HEK293 (cell line): ENCODE data around the gene CTNNBL1.
A peak's percentile ranks its signal among the peaks of the same experiment; 100 is the strongest.

Experiments used
- CTCF ChIA-PET: fragments of 350-600 bp; formaldehyde crosslinking; extraction: SDS; loops from one replicate; lab custom pipeline; 2021; ENCODE audit warnings: antibody characterized with exemption; lab: Yijun Ruan, JAX
- POLR2A ChIA-PET: fragments of 300-600 bp; formaldehyde crosslinking; extraction: SDS; loops from one replicate; lab custom pipeline; 2020; ENCODE audit warnings: antibody characterized with exemption, inconsistent platforms; lab: Yijun Ruan, JAX
- H3K27ac ChIP-seq: fragments of 200-500 bp; sonication (Bioruptor generic); 2 replicates; pipeline ENCODE4 v1.5.1; 2014; ENCODE audit warnings: low read depth, low read length, control low read depth, inconsistent platforms; ENCODE audit errors: extremely low read depth
- H3K36me3 ChIP-seq, 2 experiments: fragments of 200-500 bp in 1 of 2; sonication (Bioruptor generic) in 1 of 2; 1 replicate in 1 of 2; 2 replicates in 1 of 2; pipeline ENCODE4 v1.5.1; 2014 to 2017; ENCODE audit warnings: inconsistent platforms in 2 of 2, low read length in 2 of 2; ENCODE audit not compliant: control insufficient read depth in 2 of 2, insufficient read depth in 1 of 2
- H3K4me1 ChIP-seq: fragments of 200-500 bp; sonication (Bioruptor generic); 2 replicates; pipeline ENCODE4 v1.5.1; 2014; ENCODE audit warnings: mild to moderate bottlenecking, low read length, inconsistent platforms; ENCODE audit not compliant: control insufficient read depth, insufficient read depth
- H3K4me3 ChIP-seq: 2 replicates; pipeline ENCODE4 v1.5.1; 2011; ENCODE audit warnings: low read depth, mild to moderate bottlenecking, control low read depth, low read length, moderate library complexity
- H3K9me3 ChIP-seq: fragments of 200-500 bp; sonication (Bioruptor generic); 2 replicates; pipeline ENCODE4 v1.5.1; 2014; ENCODE audit warnings: low read depth, low read length, inconsistent platforms; ENCODE audit not compliant: control insufficient read depth, insufficient read depth
- FEZF1 ChIP-seq: fragments of 450-650 bp; formaldehyde crosslinking; IDR thresholded peaks from 2 replicates; pipeline ENCODE4 v1.5.1; 2016; ENCODE audit warnings: missing biosample characterization, missing genetic modification characterization
- GLI2 ChIP-seq: fragments of 450-650 bp; formaldehyde crosslinking; IDR thresholded peaks from 2 replicates; pipeline ENCODE4; 2017; ENCODE audit warnings: missing biosample characterization, missing genetic modification characterization, low read depth, borderline replicate concordance
- GLIS1 ChIP-seq: fragments of 450-650 bp; formaldehyde crosslinking; IDR thresholded peaks from 2 replicates; pipeline ENCODE4 v1.5.1; 2016; ENCODE audit warnings: missing biosample characterization, missing genetic modification characterization
- HOXA7 ChIP-seq: sonication (generic); formaldehyde crosslinking; IDR thresholded peaks from 2 replicates; pipeline ENCODE4 v1.8.1; 2022; ENCODE audit warnings: missing genetic modification reagents, borderline replicate concordance
- IKZF3 ChIP-seq: fragments of 450-650 bp; IDR thresholded peaks from 2 replicates; pipeline ENCODE4 v1.5.0; 2018; ENCODE audit warnings: missing biosample characterization, mild to moderate bottlenecking, missing genetic modification characterization, moderate library complexity
- KLF16 ChIP-seq: fragments of 450-650 bp; formaldehyde crosslinking; IDR thresholded peaks from 2 replicates; pipeline ENCODE4 v1.5.1; 2017; ENCODE audit warnings: missing biosample characterization, missing genetic modification characterization
- PRDM1 ChIP-seq: fragments of 450-650 bp; formaldehyde crosslinking; IDR thresholded peaks from 2 replicates; pipeline ENCODE4; 2016; ENCODE audit warnings: missing biosample characterization, missing genetic modification characterization
- SP2 ChIP-seq: fragments of 450-650 bp; formaldehyde crosslinking; IDR thresholded peaks from 2 replicates; pipeline ENCODE4 v1.5.1; 2016; ENCODE audit warnings: missing biosample characterization, missing genetic modification characterization
- ZNF133 ChIP-seq: fragments of 450-650 bp; formaldehyde crosslinking; IDR thresholded peaks from 2 replicates; pipeline ENCODE4 v1.5.1; 2016; ENCODE audit warnings: missing biosample characterization, missing genetic modification characterization
- ZNF138 ChIP-seq: fragments of 450-650 bp; formaldehyde crosslinking; IDR thresholded peaks from 2 replicates; pipeline ENCODE4 v1.5.1; 2016; ENCODE audit warnings: missing biosample characterization, missing genetic modification characterization, borderline replicate concordance
- ZNF211 ChIP-seq: fragments of 450-650 bp; formaldehyde crosslinking; IDR thresholded peaks from 2 replicates; pipeline ENCODE4 v1.5.1; 2016; ENCODE audit warnings: low read depth, missing biosample characterization, missing genetic modification characterization
- ZNF311 ChIP-seq: fragments of 450-650 bp; formaldehyde crosslinking; IDR thresholded peaks from 2 replicates; pipeline ENCODE4 v1.5.1; 2017; ENCODE audit warnings: missing biosample characterization, missing genetic modification characterization, borderline replicate concordance
- ZNF335 ChIP-seq: fragments of 450-650 bp; formaldehyde crosslinking; conservative IDR thresholded peaks from 2 replicates; pipeline ENCODE4 v1.5.1; 2016; ENCODE audit warnings: missing biosample characterization, missing genetic modification characterization
- ZNF362 ChIP-seq: fragments of 450-650 bp; formaldehyde crosslinking; IDR thresholded peaks from 2 replicates; pipeline ENCODE4 v1.5.1; 2016; ENCODE audit warnings: missing biosample characterization, missing genetic modification characterization
- ZNF404 ChIP-seq: fragments of 450-650 bp; formaldehyde crosslinking; IDR thresholded peaks from 2 replicates; pipeline ENCODE4 v1.5.1; 2017; ENCODE audit warnings: missing biosample characterization, missing genetic modification characterization
- ZNF423 ChIP-seq: fragments of 450-650 bp; formaldehyde crosslinking; IDR thresholded peaks from 2 replicates; pipeline ENCODE4 v1.5.1; 2016; ENCODE audit warnings: missing biosample characterization, missing genetic modification characterization
- ZNF513 ChIP-seq: fragments of 450-650 bp; IDR thresholded peaks from 2 replicates; pipeline ENCODE4 v1.5.1; 2018; ENCODE audit warnings: missing biosample characterization, missing genetic modification characterization
- ZNF623 ChIP-seq: fragments of 450-650 bp; formaldehyde crosslinking; IDR thresholded peaks from 2 replicates; pipeline ENCODE4 v1.5.1; 2016; ENCODE audit warnings: missing biosample characterization, missing genetic modification characterization
- ZNF624 ChIP-seq: fragments of 450-650 bp; formaldehyde crosslinking; IDR thresholded peaks from 2 replicates; pipeline ENCODE4 v1.5.1; 2017; ENCODE audit warnings: missing biosample characterization, missing genetic modification characterization
- ZNF658 ChIP-seq: fragments of 450-650 bp; formaldehyde crosslinking; IDR thresholded peaks from 2 replicates; pipeline ENCODE4; 2016; ENCODE audit warnings: missing biosample characterization, missing genetic modification characterization
- ZNF664 ChIP-seq: fragments of 450-650 bp; formaldehyde crosslinking; IDR thresholded peaks from 2 replicates; pipeline ENCODE4 v1.5.1; 2016; ENCODE audit warnings: missing biosample characterization, missing genetic modification characterization
- ZNF670 ChIP-seq: fragments of 450-650 bp; formaldehyde crosslinking; IDR thresholded peaks from 2 replicates; pipeline ENCODE4 v1.5.1; 2016; ENCODE audit warnings: missing biosample characterization, missing genetic modification characterization, low read depth
- ZNF701 ChIP-seq: fragments of 450-650 bp; formaldehyde crosslinking; IDR thresholded peaks from 2 replicates; pipeline ENCODE4 v1.5.1; 2016; ENCODE audit warnings: missing biosample characterization, missing genetic modification characterization
- ZNF707 ChIP-seq: fragments of 450-650 bp; formaldehyde crosslinking; IDR thresholded peaks from 2 replicates; pipeline ENCODE4 v1.5.1; 2016; ENCODE audit warnings: missing biosample characterization, missing genetic modification characterization
- ZSCAN23 ChIP-seq: fragments of 450-650 bp; formaldehyde crosslinking; IDR thresholded peaks from 2 replicates; pipeline ENCODE4 v1.5.1; 2016; ENCODE audit warnings: missing biosample characterization, missing genetic modification characterization
- TF ChIP-seq, protein P1 (sequence below): fragments of 450-650 bp; formaldehyde crosslinking; IDR thresholded peaks from 2 replicates; pipeline ENCODE4 v1.5.1; 2016; ENCODE audit warnings: missing biosample characterization, missing genetic modification characterization
- TF ChIP-seq, protein P2 (sequence below): fragments of 450-650 bp; formaldehyde crosslinking; IDR thresholded peaks from 2 replicates; pipeline ENCODE4 v1.5.1; 2016; ENCODE audit warnings: missing biosample characterization, missing genetic modification characterization
- TF ChIP-seq, protein P3 (sequence below): fragments of 450-650 bp; formaldehyde crosslinking; IDR thresholded peaks from 2 replicates; pipeline ENCODE4 v1.5.1; 2016; ENCODE audit warnings: missing biosample characterization, missing genetic modification characterization

CTNNBL1 gene, protein sequence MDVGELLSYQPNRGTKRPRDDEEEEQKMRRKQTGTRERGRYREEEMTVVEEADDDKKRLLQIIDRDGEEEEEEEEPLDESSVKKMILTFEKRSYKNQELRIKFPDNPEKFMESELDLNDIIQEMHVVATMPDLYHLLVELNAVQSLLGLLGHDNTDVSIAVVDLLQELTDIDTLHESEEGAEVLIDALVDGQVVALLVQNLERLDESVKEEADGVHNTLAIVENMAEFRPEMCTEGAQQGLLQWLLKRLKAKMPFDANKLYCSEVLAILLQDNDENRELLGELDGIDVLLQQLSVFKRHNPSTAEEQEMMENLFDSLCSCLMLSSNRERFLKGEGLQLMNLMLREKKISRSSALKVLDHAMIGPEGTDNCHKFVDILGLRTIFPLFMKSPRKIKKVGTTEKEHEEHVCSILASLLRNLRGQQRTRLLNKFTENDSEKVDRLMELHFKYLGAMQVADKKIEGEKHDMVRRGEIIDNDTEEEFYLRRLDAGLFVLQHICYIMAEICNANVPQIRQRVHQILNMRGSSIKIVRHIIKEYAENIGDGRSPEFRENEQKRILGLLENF

GRCh38 chr20:37693635-37694626, at the start of gene CTNNBL1:
TSS of gene CTNNBL1 (plus strand) at chr20:37694030. CDS start at chr20:37694123, 93 bp downstream.
- Histone ChIP-seq H3K27ac (no peak within 1 kb of the TSS), H3K9me3 (no peaks in the 10 kb centered on the region)
- CTCF ChIA-PET, result interaction anchor here (0.7 kb wide), 1 partner anchor 9 kb away, joined by 3 read pairs; no protein-coding TSS in a partner anchor
- no peak for TF ChIP-seq ZNF133
- no peak for TF ChIP-seq ZNF670 (tag by site-specific recombination)
- TF ChIP-seq ZNF211 (tag by site-specific recombination), result no peak
- no peak for TF ChIP-seq ZNF513 (tag by site-specific recombination)
- no peak for TF ChIP-seq IKZF3 (tag by site-specific recombination)
- TF ChIP-seq ZNF138 (tag by site-specific recombination), result no peak
- no peak for TF ChIP-seq ZNF658 (tag by site-specific recombination)
- no peak for TF ChIP-seq ZNF664
- no peak for TF ChIP-seq GLI2 (tag by site-specific recombination)
- TF ChIP-seq, protein P1, sequence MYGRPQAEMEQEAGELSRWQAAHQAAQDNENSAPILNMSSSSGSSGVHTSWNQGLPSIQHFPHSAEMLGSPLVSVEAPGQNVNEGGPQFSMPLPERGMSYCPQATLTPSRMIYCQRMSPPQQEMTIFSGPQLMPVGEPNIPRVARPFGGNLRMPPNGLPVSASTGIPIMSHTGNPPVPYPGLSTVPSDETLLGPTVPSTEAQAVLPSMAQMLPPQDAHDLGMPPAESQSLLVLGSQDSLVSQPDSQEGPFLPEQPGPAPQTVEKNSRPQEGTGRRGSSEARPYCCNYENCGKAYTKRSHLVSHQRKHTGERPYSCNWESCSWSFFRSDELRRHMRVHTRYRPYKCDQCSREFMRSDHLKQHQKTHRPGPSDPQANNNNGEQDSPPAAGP (tag by site-specific recombination), result no peak
- no peak for TF ChIP-seq ZNF362 (tag by site-specific recombination)
- TF ChIP-seq ZNF707, result no peak
- TF ChIP-seq FEZF1 (tag by site-specific recombination), result no peak
- TF ChIP-seq, protein P2, sequence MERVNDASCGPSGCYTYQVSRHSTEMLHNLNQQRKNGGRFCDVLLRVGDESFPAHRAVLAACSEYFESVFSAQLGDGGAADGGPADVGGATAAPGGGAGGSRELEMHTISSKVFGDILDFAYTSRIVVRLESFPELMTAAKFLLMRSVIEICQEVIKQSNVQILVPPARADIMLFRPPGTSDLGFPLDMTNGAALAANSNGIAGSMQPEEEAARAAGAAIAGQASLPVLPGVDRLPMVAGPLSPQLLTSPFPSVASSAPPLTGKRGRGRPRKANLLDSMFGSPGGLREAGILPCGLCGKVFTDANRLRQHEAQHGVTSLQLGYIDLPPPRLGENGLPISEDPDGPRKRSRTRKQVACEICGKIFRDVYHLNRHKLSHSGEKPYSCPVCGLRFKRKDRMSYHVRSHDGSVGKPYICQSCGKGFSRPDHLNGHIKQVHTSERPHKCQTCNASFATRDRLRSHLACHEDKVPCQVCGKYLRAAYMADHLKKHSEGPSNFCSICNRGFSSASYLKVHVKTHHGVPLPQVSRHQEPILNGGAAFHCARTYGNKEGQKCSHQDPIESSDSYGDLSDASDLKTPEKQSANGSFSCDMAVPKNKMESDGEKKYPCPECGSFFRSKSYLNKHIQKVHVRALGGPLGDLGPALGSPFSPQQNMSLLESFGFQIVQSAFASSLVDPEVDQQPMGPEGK (tag by site-specific recombination), result 0 out of 2 replicates have a peak, but pooled peaks have one; percentile 15
- TF ChIP-seq ZNF335 (tag by site-specific recombination), result peak; percentile 47
- TF ChIP-seq ZNF311, result no peak
- peak; percentile 63 for TF ChIP-seq KLF16
- TF ChIP-seq HOXA7, result no peak
- TF ChIP-seq, protein P3, sequence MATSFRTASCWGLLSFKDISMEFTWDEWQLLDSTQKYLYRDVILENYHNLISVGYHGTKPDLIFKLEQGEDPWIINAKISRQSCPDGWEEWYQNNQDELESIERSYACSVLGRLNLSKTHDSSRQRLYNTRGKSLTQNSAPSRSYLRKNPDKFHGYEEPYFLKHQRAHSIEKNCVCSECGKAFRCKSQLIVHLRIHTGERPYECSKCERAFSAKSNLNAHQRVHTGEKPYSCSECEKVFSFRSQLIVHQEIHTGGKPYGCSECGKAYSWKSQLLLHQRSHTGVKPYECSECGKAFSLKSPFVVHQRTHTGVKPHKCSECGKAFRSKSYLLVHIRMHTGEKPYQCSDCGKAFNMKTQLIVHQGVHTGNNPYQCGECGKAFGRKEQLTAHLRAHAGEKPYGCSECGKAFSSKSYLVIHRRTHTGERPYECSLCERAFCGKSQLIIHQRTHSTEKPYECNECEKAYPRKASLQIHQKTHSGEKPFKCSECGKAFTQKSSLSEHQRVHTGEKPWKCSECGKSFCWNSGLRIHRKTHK (tag by site-specific recombination), result no peak
- 0 out of 2 replicates have a peak, but pooled peaks have one; percentile 17 for TF ChIP-seq ZNF623 (tag by site-specific recombination)
- TF ChIP-seq ZSCAN23 (tag by site-specific recombination), result no peak
- no peak for TF ChIP-seq GLIS1 (tag by site-specific recombination)
- TF ChIP-seq SP2, result peak; percentile 85
- no peak for TF ChIP-seq ZNF423 (tag by site-specific recombination)
- TF ChIP-seq ZNF624 (tag by site-specific recombination), result no peak
- no peak for TF ChIP-seq ZNF701 (tag by site-specific recombination)
- no peak for TF ChIP-seq PRDM1 (tag by site-specific recombination)
- TF ChIP-seq ZNF404 (tag by site-specific recombination), result no peak

More at GRCh38 chr20:37693635-37694626, at the start of gene CTNNBL1:
- Histone ChIP-seq H3K36me3 (peaks cover 0 to 3% of the 10 kb centered on the region in 2 experiments; a peak in 2 of 3 replicates), H3K4me3 (peak within 1 kb of the TSS; percentile 91), H3K4me1 (no peaks in the 10 kb centered on the region)
- POLR2A ChIA-PET, result interaction anchor here (0.6 to 1.0 kb wide), 5 partner anchors 9 to 1327 kb away, joined by 3 to 5 read pairs (median 4); partner anchors contain the start of gene TTI1
